ENCODE data around the gene IRF4.

The IRF4 gene

DNA sequence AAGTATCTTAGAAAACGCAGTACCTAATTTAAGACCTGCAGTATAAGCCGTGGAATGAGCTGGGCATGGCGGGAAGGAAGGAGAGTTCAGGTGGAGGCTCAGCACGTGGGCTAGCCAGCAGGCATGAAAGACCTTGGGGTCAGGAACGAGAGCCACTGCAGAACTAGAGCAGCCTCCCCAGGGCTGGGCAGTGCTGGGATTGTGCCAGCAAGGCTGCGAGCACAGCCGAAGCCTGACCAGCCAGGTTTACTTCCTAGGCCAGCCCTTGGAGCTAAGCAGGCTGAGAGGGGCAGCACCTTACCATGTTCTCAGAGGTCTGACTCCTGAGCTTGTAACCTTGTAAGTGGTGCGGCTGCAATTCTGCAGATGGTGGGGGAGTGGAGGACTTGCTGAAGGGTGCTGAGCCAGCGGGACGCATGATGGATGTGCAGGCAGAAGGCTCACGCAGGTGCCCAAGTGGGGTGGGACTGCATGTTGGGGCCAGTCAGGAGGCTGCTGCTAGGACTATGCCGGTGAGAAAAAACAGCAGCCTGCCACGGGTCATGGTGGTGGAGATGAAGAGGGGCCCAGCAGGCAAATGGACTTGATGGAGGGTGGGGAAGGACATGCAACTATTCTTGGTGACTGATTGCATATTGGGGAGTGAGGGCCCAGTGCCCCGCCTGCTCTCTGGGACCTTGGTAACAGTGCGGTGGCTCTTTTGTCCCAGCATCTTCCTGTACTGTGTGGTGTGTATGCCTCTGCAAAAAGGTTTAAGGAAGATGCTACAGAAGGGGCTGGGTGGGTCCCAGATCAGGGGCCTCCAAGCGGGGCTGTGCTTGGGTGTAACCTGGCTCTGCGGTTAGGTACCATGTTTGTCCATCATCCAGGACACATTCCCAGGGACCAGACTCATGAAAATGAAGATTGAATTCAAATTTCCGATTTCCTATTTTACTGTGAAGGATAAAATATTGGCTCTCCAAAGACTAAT lies 37.6 kb upstream of the IRF4 start:
- no peak for DNase-seq (ENCODE audit: low read depth)

- no peak for DNase-seq (ENCODE audit: low read depth)
Observed at GRCh38 chr6:354631-355280, 36.8 kb upstream of the IRF4 start.

GRCh38 chr6:355373-356208 lies 36.0 kb upstream of the IRF4 start:
- no peak for DNase-seq (ENCODE audit: low read depth)

DNA sequence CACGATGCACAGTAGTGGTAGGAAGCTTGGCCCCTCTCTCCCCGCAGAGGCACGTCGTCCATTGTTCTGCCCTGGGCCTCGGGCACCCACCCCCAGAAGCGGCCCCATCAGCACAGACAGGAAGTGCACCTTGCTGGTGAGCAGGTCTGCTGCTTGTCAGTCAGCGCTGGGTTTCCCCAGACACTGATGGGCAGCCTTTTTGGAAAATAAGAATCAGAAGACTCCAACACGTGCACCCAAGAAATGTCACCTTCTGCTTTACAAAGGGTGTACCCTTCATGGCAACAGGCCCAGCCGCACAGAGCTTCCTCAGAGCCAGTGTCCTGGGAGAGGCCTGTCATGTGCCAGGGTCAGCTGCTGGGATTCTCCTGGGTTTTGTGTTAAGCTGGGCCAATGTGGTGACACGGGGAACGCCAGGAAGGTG lies 34.7 kb upstream of the IRF4 start:
- no peak for DNase-seq (ENCODE audit: low read depth)

DNA sequence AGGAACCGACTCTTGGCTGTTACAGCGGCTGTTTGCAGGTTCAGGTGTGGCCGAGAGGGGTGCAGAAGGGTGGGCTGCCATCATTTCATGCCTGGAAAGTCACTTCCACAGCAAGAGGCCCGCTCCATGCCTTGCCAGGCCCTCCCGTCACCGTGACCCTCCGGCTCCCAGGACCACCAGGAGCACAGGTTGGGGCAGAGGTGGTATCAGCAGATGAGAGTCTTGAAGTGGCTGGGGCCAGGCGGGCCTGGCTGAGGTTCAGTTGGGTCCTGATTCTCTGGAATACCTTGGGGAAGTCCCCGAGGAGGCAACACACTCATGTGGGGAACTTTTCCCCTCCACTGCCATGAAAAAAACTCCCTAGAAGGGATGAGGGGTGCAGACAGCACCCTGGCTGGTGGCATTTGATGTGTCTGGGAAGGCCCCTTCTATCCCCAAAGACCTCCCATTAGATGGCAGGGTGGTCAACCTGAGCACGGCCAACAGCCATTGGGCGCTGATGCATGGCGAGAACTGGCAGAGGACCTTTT lies 34.2 kb upstream of the IRF4 start:
- DNase-seq (ENCODE audit: low read depth) = no peak

- no peak for DNase-seq (ENCODE audit: low read depth)
Observed at GRCh38 chr6:357791-358341, 33.7 kb upstream of the IRF4 start.

- DNase-seq (ENCODE audit: low read depth) = no peak
Observed at GRCh38 chr6:358432-358831, 33.1 kb upstream of the IRF4 start.

DNA sequence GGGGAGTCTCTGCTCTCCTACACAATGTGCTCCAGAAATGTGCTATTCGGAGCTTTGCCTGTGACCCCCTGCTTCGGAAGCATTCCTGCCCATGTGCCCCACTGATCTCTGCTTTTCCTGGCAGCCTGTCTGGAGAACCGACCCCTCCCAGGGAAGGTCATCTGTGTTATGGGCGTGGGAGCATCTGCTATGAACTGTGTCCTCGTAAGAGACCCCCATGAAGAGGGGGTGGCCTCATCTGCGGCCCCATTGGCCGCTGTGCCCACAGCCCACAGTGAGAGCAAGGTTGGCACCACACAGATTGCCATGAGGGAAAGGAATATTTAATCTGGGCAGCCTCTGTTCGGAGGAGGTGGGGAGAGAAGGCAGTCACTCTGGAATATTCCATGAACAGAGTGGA lies 32.7 kb upstream of the IRF4 start:
- DNase-seq (ENCODE audit: low read depth) = no peak

DNA sequence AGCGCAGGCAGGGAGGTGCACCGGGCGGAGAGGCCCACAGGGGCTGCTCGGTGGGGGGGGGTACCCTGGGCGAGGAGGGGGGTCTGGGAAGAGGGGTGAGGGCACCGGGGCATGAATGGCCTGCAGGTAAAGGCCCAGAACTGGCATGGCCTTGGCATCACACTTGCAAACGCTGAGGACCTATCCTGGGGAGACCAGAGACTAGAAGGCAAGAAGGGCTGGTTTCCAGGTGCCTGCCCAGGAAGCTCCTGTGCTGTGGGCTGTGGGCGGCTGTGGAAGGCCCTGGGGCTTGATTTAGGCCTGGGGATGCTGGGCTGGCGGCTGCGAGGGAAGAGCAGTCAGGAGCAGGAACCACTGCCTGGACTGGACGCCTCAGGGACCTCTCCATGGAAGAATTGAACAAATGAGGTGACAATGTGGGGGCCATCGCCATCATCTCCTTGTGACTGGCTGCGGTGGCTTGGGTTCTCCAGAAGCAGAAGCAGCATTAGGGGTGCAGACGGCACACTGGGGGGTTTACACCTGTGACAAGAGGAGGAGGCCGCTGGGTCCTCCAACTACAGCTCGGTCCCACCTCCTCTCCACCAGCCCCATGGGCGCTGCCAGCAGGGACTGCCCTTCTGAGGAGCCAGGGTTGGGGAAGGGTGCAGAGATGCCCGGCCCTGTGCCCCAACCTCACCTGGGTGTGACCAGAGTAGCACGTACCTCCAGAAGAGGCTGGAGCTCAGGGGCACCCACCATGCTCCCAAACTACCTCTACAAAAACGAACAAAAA lies 32.1 kb upstream of the IRF4 start:
- no peak for DNase-seq (ENCODE audit: low read depth)

GRCh38 chr6:360349-360748 lies 31.2 kb upstream of the IRF4 start:
- DNase-seq (ENCODE audit: low read depth) = no peak

DNA sequence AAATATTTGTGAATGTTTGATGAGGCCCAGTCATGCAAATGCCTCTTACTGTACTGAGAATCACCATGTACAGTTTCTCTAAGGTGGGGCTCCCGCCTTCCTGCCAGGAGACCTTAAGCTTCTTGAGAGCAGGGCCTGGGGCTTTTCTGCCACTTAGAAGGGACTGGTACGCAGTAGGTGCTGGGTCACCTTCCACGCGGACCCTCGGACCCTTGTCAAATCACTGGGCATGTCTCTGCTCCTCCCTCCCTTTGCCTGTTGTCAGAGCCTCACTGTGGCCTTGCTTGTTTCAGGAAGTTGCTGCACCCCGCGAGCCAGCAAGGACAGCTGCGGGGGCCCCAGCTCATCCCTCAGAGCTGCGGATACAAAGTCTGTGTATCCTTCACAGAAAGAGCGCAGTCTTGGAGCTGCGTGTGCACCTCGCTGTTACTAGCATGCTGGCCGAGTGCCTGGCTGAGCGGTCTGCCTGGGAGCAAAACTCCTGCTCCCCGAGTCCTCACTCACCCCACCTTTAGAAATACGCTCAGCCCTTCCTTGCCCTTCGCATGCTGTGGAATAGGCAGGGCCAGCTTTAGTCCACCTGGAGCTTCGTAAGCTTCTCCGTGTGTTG lies 30.7 kb upstream of the IRF4 start:
- DNase-seq (ENCODE audit: low read depth) = no peak

DNA sequence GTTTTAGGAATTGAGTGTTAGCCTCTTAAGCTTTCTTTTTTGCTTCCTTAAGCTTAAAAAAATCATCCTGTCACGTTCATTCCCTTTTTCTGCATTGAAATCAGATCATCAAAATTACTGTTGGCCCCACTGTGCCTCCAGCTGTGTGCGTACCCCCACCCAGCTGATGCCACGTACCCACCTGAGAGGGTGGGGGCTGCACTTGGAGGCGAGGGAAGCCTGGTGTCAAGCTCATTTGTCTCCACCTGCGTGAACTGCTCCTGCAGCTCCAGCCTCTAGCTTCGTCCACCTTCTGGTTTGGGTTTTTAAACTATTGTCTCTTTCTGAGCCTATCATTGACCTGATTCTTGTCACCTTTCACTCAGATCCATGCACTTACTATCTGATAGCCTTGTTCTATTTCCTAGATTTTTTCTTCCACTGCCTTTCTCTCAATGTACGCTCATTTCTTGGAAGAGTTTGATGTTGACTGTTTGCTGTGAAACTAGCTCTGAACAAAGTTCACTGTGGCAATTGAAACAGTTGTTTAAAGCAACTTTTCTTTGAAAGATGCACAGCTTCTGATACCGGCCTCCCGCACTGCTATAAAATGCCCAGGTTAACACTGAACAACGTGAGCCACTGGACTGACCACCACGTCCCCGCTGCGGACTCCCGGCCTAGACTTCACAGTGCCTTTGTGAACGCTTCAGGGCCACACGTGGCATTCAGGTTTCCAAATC lies 30.0 kb upstream of the IRF4 start:
- DNase-seq (ENCODE audit: low read depth) = no peak

DNA sequence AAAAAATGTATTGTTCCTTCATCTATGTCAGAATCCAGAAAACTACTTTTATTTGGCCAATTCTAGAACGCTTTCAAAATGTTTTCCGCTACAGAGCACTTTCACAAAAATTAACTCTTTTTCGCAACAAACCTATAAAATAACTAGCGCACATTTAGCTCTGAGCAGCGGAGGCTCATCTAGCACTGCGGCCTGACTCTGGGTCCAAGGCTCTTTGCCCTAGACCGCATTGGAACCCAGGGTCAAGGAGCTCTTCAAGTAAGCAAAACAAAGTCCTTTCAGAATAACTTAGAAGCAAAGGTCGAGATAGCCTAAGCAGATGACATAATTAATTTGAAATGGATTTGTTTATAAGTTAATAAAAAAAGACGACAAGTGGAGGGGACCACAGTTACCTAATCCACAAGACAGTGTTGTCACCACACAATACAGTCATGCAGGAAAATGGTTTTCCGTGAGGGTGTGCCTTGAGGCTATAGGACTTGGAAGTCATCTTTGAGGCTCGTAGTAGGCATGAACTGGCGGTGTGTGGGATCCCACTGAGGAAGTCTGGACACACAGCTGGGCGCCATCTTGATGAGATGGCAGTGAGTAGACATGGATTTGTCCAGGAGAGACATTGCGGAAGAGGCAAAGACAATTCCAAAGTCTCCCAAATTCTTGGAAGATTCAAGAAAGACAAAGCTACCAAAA lies 29.2 kb upstream of the IRF4 start:
- DNase-seq (ENCODE audit: low read depth) = no peak

GRCh38 chr6:362924-363249 lies 28.7 kb upstream of the IRF4 start:
- no peak for DNase-seq (ENCODE audit: low read depth)

DNA sequence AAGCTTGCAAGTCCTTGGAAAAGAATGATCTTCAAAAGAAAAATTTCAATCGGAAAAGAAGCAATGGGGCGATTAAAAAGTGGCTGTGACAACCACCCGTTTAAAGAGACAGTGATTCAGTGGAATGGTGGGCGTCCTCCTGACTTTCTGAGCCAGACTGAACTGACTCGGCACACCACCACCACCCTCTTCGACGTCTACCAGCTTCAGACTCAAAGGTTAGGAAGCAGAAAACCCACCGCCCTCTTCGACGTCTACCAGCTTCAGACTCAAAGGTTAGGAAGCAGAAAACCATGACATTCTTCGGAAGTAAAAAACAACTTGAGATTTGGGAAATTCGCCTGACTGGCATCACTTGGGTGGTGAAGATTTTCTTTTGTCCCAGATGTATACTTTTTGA lies 28.3 kb upstream of the IRF4 start:
- DNase-seq (ENCODE audit: low read depth) = no peak

DNA sequence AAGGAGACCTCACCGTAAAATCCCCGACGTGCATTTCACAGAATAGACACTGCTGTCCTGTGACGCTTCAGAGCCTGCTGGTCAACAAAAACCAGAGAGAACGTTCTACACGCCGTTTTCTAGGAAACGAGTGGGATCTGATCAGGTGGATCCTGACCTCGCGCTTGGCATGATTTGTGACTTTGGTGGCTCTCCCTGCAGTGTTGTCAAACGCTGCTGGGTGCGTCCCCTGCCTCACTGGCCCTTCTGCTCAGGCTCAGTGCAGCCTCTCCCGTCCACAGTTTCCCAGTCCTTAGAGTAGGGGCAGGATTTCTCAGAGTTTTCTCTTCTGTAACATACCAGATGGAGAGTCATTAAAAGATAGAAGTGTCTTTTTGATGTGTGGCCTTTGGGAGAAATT lies 27.6 kb upstream of the IRF4 start:
- DNase-seq (ENCODE audit: low read depth) = no peak

- DNase-seq (ENCODE audit: low read depth) = no peak
Observed at GRCh38 chr6:364609-365540, 26.7 kb upstream of the IRF4 start.

GRCh38 chr6:365835-366234 lies 25.7 kb upstream of the IRF4 start:
- no peak for DNase-seq (ENCODE audit: low read depth)

Measured in GM04503 (cell line).